ENCODE measurements around the gene CELA2A. TPM values are rescaled to one million over a fixed set of nuclear protein-coding genes. Genes with fewer than 3 reads are reported as not detected.
"Not testable (repeated sequence)": the region's sequence is repeated elsewhere in the genome, so short reads cannot be mapped to it uniquely, and the experiment has no call there.

CELA2A gene
- total RNA-seq, 1 donor from 2014 or later = not detected

- no peaks in the 10 kb centered on the region for H3K9me3 Mint-ChIP-seq
- H3K27ac Mint-ChIP-seq = no peak overlapping the region
- H3K4me1 Mint-ChIP-seq (ENCODE audit: low read depth) = no peaks in the 10 kb centered on the region
- no peaks in the 10 kb centered on the region for H3K36me3 Mint-ChIP-seq (ENCODE audit: low read depth)
- H3K4me3 Mint-ChIP-seq = no peak overlapping the region
- peaks cover 4% of the 10 kb centered on the region for H3K27me3 Mint-ChIP-seq (ENCODE audit: insufficient read depth)
- DNase-seq (ENCODE audit: low spot score) = no peak
- intact Hi-C loops (cut with micrococcal nuclease) = no loop called here
Observed at GRCh38 chr1:15454256-15454655, 2.3 kb upstream of the CELA2A start.

- Mint-ChIP-seq H3K27ac (no peak overlapping the region), H3K4me3 (no peak overlapping the region), H3K9me3 (no peaks in the 10 kb centered on the region), H3K4me1 (ENCODE audit: low read depth) (no peaks in the 10 kb centered on the region), H3K36me3 (ENCODE audit: low read depth) (no peaks in the 10 kb centered on the region), H3K27me3 (ENCODE audit: insufficient read depth) (peaks cover 4% of the 10 kb centered on the region)
- no peak for DNase-seq (ENCODE audit: low spot score)
- intact Hi-C loops (cut with micrococcal nuclease) = no loop called here
Observed at GRCh38 chr1:15455522-15455921, 1.0 kb upstream of the CELA2A start.

- Mint-ChIP-seq H3K4me1 (ENCODE audit: low read depth) (no peaks in the 10 kb centered on the region), H3K27ac (no peak overlapping the region), H3K27me3 (ENCODE audit: insufficient read depth) (peaks cover 4% of the 10 kb centered on the region), H3K4me3 (no peak overlapping the region), H3K36me3 (ENCODE audit: low read depth) (no peaks in the 10 kb centered on the region), H3K9me3 (no peaks in the 10 kb centered on the region)
- no peak for DNase-seq (ENCODE audit: low spot score)
- intact Hi-C loops (cut with micrococcal nuclease) = no loop called here
Observed at GRCh38 chr1:15457585-15457984, 1.1 kb downstream of the CELA2A start.

GRCh38 chr1:15458388-15458787, 1.9 kb downstream of the CELA2A start:
- DNase-seq (ENCODE audit: low spot score); H3K27ac Mint-ChIP-seq; H3K27me3 Mint-ChIP-seq (ENCODE audit: insufficient read depth); H3K4me3 Mint-ChIP-seq; intact Hi-C loops (cut with micrococcal nuclease); H3K4me1 Mint-ChIP-seq (ENCODE audit: low read depth); H3K9me3 Mint-ChIP-seq; H3K36me3 Mint-ChIP-seq (ENCODE audit: low read depth): not testable (repeated sequence)

- Mint-ChIP-seq H3K27me3 (ENCODE audit: insufficient read depth) (peaks cover 4% of the 10 kb centered on the region), H3K36me3 (ENCODE audit: low read depth) (no peaks in the 10 kb centered on the region), H3K27ac (no peak overlapping the region), H3K4me3 (no peak overlapping the region), H3K4me1 (ENCODE audit: low read depth) (no peaks in the 10 kb centered on the region), H3K9me3 (no peaks in the 10 kb centered on the region)
- intact Hi-C loops (cut with micrococcal nuclease) = no loop called here
- DNase-seq (ENCODE audit: low spot score) = no peak
Observed at GRCh38 chr1:15459771-15460707, 3.5 kb downstream of the CELA2A start.

GRCh38 chr1:15460708-15461095, 4.2 kb downstream of the CELA2A start:
- Mint-ChIP-seq H3K4me3 (no peak overlapping the region), H3K27ac (no peak overlapping the region), H3K36me3 (ENCODE audit: low read depth) (no peaks in the 10 kb centered on the region), H3K27me3 (ENCODE audit: insufficient read depth) (peaks cover 4% of the 10 kb centered on the region), H3K9me3 (no peaks in the 10 kb centered on the region), H3K4me1 (ENCODE audit: low read depth) (no peaks in the 10 kb centered on the region)
- intact Hi-C loops (cut with micrococcal nuclease) = no loop called here
- DNase-seq (ENCODE audit: low spot score) = no peak

GRCh38 chr1:15463064-15463800, 6.7 kb downstream of the CELA2A start:
- H3K9me3 Mint-ChIP-seq; intact Hi-C loops (cut with micrococcal nuclease); H3K27ac Mint-ChIP-seq; H3K4me3 Mint-ChIP-seq; H3K36me3 Mint-ChIP-seq (ENCODE audit: low read depth); H3K4me1 Mint-ChIP-seq (ENCODE audit: low read depth); DNase-seq (ENCODE audit: low spot score); H3K27me3 Mint-ChIP-seq (ENCODE audit: insufficient read depth): not testable (repeated sequence)

- intact Hi-C loops (cut with micrococcal nuclease); H3K36me3 Mint-ChIP-seq (ENCODE audit: low read depth); H3K4me1 Mint-ChIP-seq (ENCODE audit: low read depth); DNase-seq (ENCODE audit: low spot score); H3K9me3 Mint-ChIP-seq; H3K27me3 Mint-ChIP-seq (ENCODE audit: insufficient read depth); H3K27ac Mint-ChIP-seq; H3K4me3 Mint-ChIP-seq: not testable (repeated sequence)
Observed at GRCh38 chr1:15463926-15464322, 7.4 kb downstream of the CELA2A start.

GRCh38 chr1:15465674-15466073, 9.1 kb downstream of the CELA2A start:
- no peak for DNase-seq (ENCODE audit: low spot score)
- no peaks in the 10 kb centered on the region for H3K36me3 Mint-ChIP-seq (ENCODE audit: low read depth)
- intact Hi-C loops (cut with micrococcal nuclease) = no loop called here
- H3K27me3 Mint-ChIP-seq (ENCODE audit: insufficient read depth) = no peaks in the 10 kb centered on the region
- no peak overlapping the region for H3K4me3 Mint-ChIP-seq
- H3K4me1 Mint-ChIP-seq (ENCODE audit: low read depth) = no peaks in the 10 kb centered on the region
- no peak overlapping the region for H3K27ac Mint-ChIP-seq
- no peaks in the 10 kb centered on the region for H3K9me3 Mint-ChIP-seq

- H3K36me3 Mint-ChIP-seq (ENCODE audit: low read depth); intact Hi-C loops (cut with micrococcal nuclease); H3K27me3 Mint-ChIP-seq (ENCODE audit: insufficient read depth); H3K4me3 Mint-ChIP-seq; H3K27ac Mint-ChIP-seq; DNase-seq (ENCODE audit: low spot score); H3K9me3 Mint-ChIP-seq; H3K4me1 Mint-ChIP-seq (ENCODE audit: low read depth): not testable (repeated sequence)
Observed at GRCh38 chr1:15466955-15467625, 10.6 kb downstream of the CELA2A start.

GRCh38 chr1:15468145-15468544, 11.6 kb downstream of the CELA2A start:
- Mint-ChIP-seq H3K27me3 (ENCODE audit: insufficient read depth) (no peaks in the 10 kb centered on the region), H3K27ac (no peak overlapping the region), H3K4me3 (no peak overlapping the region), H3K36me3 (ENCODE audit: low read depth) (no peaks in the 10 kb centered on the region), H3K9me3 (no peaks in the 10 kb centered on the region), H3K4me1 (ENCODE audit: low read depth) (no peaks in the 10 kb centered on the region)
- intact Hi-C loops (cut with micrococcal nuclease) = no loop called here
- DNase-seq (ENCODE audit: low spot score) = no peak

- no peaks in the 10 kb centered on the region for H3K4me1 Mint-ChIP-seq (ENCODE audit: low read depth)
- intact Hi-C loops (cut with micrococcal nuclease) = no loop called here
- no peaks in the 10 kb centered on the region for H3K9me3 Mint-ChIP-seq
- DNase-seq (ENCODE audit: low spot score) = no peak
- no peaks in the 10 kb centered on the region for H3K27me3 Mint-ChIP-seq (ENCODE audit: insufficient read depth)
- H3K4me3 Mint-ChIP-seq = no peak overlapping the region
- H3K36me3 Mint-ChIP-seq (ENCODE audit: low read depth) = no peaks in the 10 kb centered on the region
- H3K27ac Mint-ChIP-seq = no peak overlapping the region
Observed at GRCh38 chr1:15469361-15469760, 12.8 kb downstream of the CELA2A start.
